Hepatocyte (in vitro differentiated cells): ENCODE measurements around the gene SCLT1. TPM values are rescaled to one million over a fixed set of nuclear protein-coding genes. Genes with fewer than 3 reads are reported as not detected.

ENCODE experiments used
- DNase-seq: peaks from one replicate; pipeline ENCODE4 v3.0.0-alpha.2; 2016; ENCODE audit warnings: low spot score
- H2AFZ ChIP-seq: fragments of 200-600 bp; sonication (generic); 2 replicates; pipeline ENCODE4 v1.6.0; 2016; ENCODE audit warnings: antibody characterized with exemption, mild to moderate bottlenecking
- H3K27ac ChIP-seq: fragments of 200-600 bp; sonication (generic); 2 replicates; pipeline ENCODE4 v1.5.1; 2016; ENCODE audit warnings: mild to moderate bottlenecking
- H3K27me3 ChIP-seq: fragments of 200-600 bp; sonication (generic); 2 replicates; pipeline ENCODE4 v1.6.1; 2016
- H3K36me3 ChIP-seq: fragments of 200-600 bp; sonication (generic); replicated peaks from 2 replicates; pipeline ENCODE4 v1.5.1; 2016; ENCODE audit warnings: low read depth; ENCODE audit not compliant: insufficient read depth
- H3K4me1 ChIP-seq: fragments of 200-600 bp; sonication (generic); 2 replicates; pipeline ENCODE4 v1.5.1; 2016; ENCODE audit warnings: mild to moderate bottlenecking, moderate library complexity; ENCODE audit not compliant: insufficient read depth
- H3K4me2 ChIP-seq: fragments of 200-600 bp; sonication (generic); 2 replicates; pipeline ENCODE4 v1.6.0; 2016
- H3K4me3 ChIP-seq: fragments of 200-600 bp; sonication (generic); 2 replicates; pipeline ENCODE4 v1.5.1; 2016; ENCODE audit warnings: mild to moderate bottlenecking
- H3K79me2 ChIP-seq: fragments of 200-600 bp; sonication (generic); 2 replicates; pipeline ENCODE4 v1.6.0; 2017; ENCODE audit warnings: mild to moderate bottlenecking
- H3K9me2 ChIP-seq: fragments of 200-600 bp; sonication (generic); replicated peaks from 2 replicates; pipeline ENCODE4 v1.6.0; 2017; ENCODE audit warnings: mild to moderate bottlenecking; ENCODE audit not compliant: insufficient read depth
- H3K9me3 ChIP-seq: fragments of 200-600 bp; sonication (generic); 2 replicates; pipeline ENCODE4 v1.5.1; 2016; ENCODE audit warnings: low read depth, mild to moderate bottlenecking
- H4K20me1 ChIP-seq: fragments of 200-600 bp; sonication (generic); 2 replicates; pipeline ENCODE4 v1.6.0; 2016; ENCODE audit warnings: mild to moderate bottlenecking; ENCODE audit not compliant: insufficient read depth, poor library complexity, severe bottlenecking
- EZH2 ChIP-seq: fragments of 200-600 bp; sonication (generic); IDR thresholded peaks from 2 replicates; pipeline ENCODE4 v1.6.1; 2016; ENCODE audit warnings: antibody characterized with exemption, mild to moderate bottlenecking, borderline replicate concordance
- EZH2phosphoT487 ChIP-seq: fragments of 200-600 bp; sonication (generic); IDR thresholded peaks from one replicate; pipeline ENCODE4 v1.6.1; 2018; ENCODE audit warnings: antibody characterized with exemption, mild to moderate bottlenecking, low read depth, moderate library complexity; ENCODE audit not compliant: unreplicated experiment, severe bottlenecking
- WGBS: methylation state at CpG from one replicate; pipeline ENCODE4 v1.1.6; 2016; ENCODE audit warnings: low lambda C conversion rate; ENCODE audit errors: missing lambda C conversion rate; 5-methylcytosine and 5-hydroxymethylcytosine counted together
- polyA plus RNA-seq: library from polyadenylated mRNA; unstranded; fragments of >200 nt; fragmentation: Nextera tagmentation; extraction: Ambion mirVana; gene quantifications from 2 replicates; pipeline ENCODE4 v1.2.1, GENCODE V29; 2016
- total RNA-seq: library from RNA; depleted of rRNA; stranded (reverse); fragments of >200 nt; gene quantifications from 2 replicates; pipeline ENCODE4 v1.2.3, GENCODE V29; 2014
- TF ChIP-seq, protein P1 (sequence below): fragments of 200-600 bp; sonication (generic); IDR thresholded peaks from 2 replicates; pipeline ENCODE4 v1.5.1; 2016; ENCODE audit warnings: antibody characterized with exemption, mild to moderate bottlenecking; ENCODE audit not compliant: poor library complexity

SCLT1 gene
- total and polyA plus RNA-seq, 2 experiments from 2014 or later: 6.9 to 13.6 TPM

DNA sequence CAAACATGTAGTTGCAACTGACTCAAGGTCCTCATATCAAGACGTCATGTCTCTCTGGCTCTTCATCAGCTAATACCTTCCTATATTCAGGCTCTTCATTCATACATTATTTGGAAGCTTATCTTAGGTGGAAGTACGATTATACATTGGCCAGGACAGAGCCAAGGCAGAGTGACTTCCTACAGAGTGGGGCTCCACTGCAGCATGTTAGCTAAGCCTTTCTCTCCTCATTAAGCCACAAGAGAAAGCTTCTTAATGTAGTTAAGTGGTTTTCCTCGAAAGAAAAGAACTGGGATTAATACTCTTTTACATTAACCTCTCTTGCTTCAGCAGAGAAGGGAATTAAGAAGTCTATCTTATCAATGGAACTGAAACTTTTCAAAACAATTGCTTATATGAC is 17.6 kb upstream of the SCLT1 start:
- Histone ChIP-seq H3K9me3 (no peaks in the 10 kb centered on the region), H3K9me2 (no peaks in the 10 kb centered on the region)
- WGBS: 67% methylated on average over 3 of the region's 3 CpGs

DNA sequence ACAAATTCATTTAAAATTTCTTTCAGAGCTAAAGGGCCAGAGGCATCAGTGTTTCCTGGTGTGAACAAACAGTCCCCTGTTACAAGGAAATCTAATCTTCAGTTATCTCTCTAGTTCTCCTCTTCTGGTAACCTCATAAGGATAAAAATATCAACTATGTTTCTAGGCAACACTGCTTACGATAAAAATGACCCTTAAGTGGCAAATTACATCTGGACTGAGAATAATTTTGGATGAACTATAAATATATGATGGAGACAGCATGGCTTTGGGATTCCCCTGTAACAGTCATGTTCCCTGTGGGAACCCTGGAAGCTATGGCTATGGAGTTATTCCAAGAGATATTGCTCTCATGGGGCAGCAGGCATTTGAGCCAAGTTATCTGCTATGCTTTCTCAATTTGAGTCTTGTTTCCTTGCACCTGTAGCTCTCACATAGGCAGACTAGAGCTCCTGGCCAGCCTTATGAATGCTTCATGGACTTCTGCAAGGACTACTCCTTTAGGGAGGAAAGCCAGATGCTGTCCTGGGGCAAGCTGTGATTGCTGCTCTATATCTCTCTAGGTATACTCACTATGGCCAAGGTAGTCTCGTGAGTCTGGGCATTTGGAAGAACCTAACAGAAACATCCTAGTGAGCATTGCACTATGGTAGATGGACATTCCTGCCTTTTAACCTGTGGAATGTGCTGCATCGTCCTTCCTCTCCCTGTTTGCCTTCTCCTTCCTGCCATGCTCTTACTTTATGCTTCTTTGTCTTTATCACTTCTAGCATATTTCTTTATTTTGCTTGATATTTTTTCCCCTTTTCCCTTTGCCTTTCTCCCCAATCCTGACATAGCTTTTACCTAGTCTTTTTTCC is 16.9 kb upstream of the SCLT1 start:
- Histone ChIP-seq H3K27me3 (no peaks in the 10 kb centered on the region), H3K79me2 (no peaks in the 10 kb centered on the region), H3K4me3 (no peak overlapping the region), H3K9me2 (no peaks in the 10 kb centered on the region), H3K27ac (no peak overlapping the region), H4K20me1 (no peaks in the 10 kb centered on the region), H3K4me1 (no peaks in the 10 kb centered on the region), H2AFZ (no peak overlapping the region), H3K36me3 (no peaks in the 10 kb centered on the region), H3K4me2 (no peak overlapping the region), H3K9me3 (no peaks in the 10 kb centered on the region)
- TF ChIP-seq, protein P1, sequence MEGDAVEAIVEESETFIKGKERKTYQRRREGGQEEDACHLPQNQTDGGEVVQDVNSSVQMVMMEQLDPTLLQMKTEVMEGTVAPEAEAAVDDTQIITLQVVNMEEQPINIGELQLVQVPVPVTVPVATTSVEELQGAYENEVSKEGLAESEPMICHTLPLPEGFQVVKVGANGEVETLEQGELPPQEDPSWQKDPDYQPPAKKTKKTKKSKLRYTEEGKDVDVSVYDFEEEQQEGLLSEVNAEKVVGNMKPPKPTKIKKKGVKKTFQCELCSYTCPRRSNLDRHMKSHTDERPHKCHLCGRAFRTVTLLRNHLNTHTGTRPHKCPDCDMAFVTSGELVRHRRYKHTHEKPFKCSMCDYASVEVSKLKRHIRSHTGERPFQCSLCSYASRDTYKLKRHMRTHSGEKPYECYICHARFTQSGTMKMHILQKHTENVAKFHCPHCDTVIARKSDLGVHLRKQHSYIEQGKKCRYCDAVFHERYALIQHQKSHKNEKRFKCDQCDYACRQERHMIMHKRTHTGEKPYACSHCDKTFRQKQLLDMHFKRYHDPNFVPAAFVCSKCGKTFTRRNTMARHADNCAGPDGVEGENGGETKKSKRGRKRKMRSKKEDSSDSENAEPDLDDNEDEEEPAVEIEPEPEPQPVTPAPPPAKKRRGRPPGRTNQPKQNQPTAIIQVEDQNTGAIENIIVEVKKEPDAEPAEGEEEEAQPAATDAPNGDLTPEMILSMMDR: no peak
- TF ChIP-seq EZH2phosphoT487: no peak
- TF ChIP-seq EZH2: no peak
- WGBS: 75% methylated on average over 3 of the region's 3 CpGs
- DNase-seq: no peak

More for the DNA sequence above, 17.6 kb upstream of the SCLT1 start:
- Histone ChIP-seq H3K79me2 (no peaks in the 10 kb centered on the region), H3K36me3 (no peaks in the 10 kb centered on the region), H2AFZ (no peak overlapping the region), H4K20me1 (no peaks in the 10 kb centered on the region), H3K27me3 (no peaks in the 10 kb centered on the region), H3K4me3 (no peak overlapping the region), H3K4me2 (no peak overlapping the region), H3K27ac (no peak overlapping the region), H3K4me1 (no peaks in the 10 kb centered on the region)
- DNase-seq: no peak
- TF ChIP-seq EZH2phosphoT487 (no peak), EZH2 (no peak)
- TF ChIP-seq, protein P1: no peak

GRCh38 chr4:129098531-129099001 is 5.2 kb upstream of the SCLT1 start:
- Histone ChIP-seq H3K36me3 (no peaks in the 10 kb centered on the region), H3K4me2 (no peak overlapping the region), H4K20me1 (no peaks in the 10 kb centered on the region), H3K4me3 (no peak overlapping the region), H3K9me2 (no peaks in the 10 kb centered on the region), H3K27me3 (no peaks in the 10 kb centered on the region), H2AFZ (no peak overlapping the region), H3K27ac (no peak overlapping the region), H3K9me3 (no peaks in the 10 kb centered on the region), H3K79me2 (no peaks in the 10 kb centered on the region), H3K4me1 (no peaks in the 10 kb centered on the region)
- no peak for TF ChIP-seq EZH2phosphoT487
- TF ChIP-seq, protein P1: no peak
- TF ChIP-seq EZH2: no peak
- DNase-seq: no peak
